OCI-LY3 (cell line): ENCODE data around the gene FBXO2.

Experiments used
- EZH2phosphoT487 ChIP-seq: fragments of 200-600 bp; shearing (Covaris generic); IDR thresholded peaks from 2 replicates; pipeline ENCODE4 v1.6.1; 2018; ENCODE audit warnings: antibody characterized with exemption, mixed run types, low read depth
- TF ChIP-seq, protein P1 (sequence below): fragments of 200-600, 300-600 bp; sonication (generic); IDR thresholded peaks from 2 replicates; pipeline ENCODE4 v1.5.1; 2014; ENCODE audit warnings: antibody characterized with exemption, low read length, low read depth

DNA sequence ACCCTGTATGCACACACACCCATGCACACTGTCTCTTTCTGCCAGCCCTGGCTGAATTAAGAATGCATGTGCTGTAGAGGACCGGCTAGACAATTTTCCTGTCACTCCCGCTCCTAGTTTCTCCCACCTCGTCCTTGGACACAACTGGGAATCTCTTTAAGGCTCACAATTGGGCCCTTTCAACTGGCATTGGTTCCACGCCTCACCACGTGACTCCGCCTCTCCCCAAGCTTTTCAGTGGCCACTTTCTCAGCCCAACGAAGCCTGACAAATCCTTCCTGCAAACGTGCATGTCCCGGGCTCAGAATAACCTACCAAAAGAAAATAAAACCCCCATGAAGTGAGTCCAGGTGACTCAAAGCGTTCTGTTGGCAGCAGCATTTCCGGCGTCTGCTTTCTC is 33.8 kb downstream of the FBXO2 start:
- TF ChIP-seq, protein P1, sequence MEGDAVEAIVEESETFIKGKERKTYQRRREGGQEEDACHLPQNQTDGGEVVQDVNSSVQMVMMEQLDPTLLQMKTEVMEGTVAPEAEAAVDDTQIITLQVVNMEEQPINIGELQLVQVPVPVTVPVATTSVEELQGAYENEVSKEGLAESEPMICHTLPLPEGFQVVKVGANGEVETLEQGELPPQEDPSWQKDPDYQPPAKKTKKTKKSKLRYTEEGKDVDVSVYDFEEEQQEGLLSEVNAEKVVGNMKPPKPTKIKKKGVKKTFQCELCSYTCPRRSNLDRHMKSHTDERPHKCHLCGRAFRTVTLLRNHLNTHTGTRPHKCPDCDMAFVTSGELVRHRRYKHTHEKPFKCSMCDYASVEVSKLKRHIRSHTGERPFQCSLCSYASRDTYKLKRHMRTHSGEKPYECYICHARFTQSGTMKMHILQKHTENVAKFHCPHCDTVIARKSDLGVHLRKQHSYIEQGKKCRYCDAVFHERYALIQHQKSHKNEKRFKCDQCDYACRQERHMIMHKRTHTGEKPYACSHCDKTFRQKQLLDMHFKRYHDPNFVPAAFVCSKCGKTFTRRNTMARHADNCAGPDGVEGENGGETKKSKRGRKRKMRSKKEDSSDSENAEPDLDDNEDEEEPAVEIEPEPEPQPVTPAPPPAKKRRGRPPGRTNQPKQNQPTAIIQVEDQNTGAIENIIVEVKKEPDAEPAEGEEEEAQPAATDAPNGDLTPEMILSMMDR, result no peak
- no peak for TF ChIP-seq EZH2phosphoT487
